NOMO-1 treated with dmso at 0.1 percent for 144 hours (cell line): ENCODE data around the gene TRABD2B.

Experiments used
- DNase-seq: peaks from one replicate; lab custom pipeline; 2025; ENCODE audit not compliant: unreplicated experiment; lab: John Stamatoyannopoulos, UW

Gene TRABD2B

DNA sequence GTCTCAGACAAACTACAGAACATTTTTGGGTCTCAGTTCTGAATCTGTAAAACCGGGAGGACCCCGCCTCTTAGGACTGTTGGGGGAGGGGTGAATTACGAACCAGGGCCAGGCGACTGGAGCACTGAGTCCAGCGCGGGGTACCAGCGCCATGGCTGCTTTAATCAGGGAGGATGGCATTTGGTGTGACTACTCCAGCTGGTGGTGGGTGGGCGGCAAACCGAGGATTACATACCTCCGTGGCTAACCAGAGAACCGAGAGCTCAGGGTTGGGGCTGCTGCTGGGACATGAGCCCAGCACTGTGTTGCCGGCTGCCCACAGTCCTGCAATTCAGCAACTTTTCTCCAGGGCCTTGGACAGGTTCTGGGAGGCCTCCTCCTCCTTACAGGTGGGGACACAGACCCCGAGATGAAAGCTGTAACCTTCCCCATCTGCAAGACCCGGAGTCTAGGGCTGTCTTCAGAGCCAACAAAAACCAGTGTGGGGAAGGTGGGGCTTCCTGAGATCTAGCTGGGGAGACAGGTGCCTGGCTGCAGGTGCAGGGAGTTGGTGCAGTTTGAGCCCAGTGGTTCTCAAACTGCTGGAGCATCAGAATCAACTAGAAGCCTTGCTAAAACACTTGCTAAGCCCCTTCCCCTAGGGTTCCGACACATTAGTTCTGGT, 285.9 kb downstream of the TRABD2B start:
- DNase-seq = no peak
